ENCODE measurements around the gene GP2. TPM values are rescaled to one million over a fixed set of nuclear protein-coding genes. Genes with fewer than 3 reads are reported as not detected.

GP2 gene
- polyA plus RNA-seq (ENCODE audit: insufficient read length): not detected

DNA sequence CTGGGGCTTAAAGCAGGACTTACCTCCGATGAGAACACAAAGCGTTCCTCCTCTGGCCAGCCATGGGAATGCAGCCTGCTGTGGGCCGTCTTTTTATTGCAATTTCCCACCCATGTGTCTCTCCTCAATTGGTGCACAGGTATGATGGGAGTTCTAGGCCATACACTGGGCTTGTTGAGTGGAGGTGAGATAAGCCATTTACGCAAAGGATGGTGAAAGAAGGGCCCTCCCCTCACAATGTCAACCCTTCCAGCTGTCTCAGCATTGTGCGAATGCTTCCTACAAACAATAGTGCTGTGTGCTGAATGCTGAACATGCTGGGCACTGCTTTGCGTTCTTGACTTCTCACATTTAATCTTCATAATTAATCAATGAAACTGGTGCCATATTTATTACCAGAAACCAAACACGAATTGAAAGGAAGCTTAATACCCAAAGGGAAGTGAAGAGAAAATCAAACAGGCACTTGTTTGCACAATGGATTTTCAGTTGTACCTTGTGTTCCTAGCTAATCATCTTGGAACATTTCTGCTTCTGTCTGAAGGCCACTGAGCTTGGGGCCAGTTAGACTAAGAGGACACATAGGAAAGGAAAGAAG is at the start of gene GP2:
GP2 (minus strand) TSS at position 70 of the 598 bp plus-strand sequence. CDS start 1,082 bp downstream, outside the sequence.
- DNase-seq (ENCODE audit: low read depth): no peak

DNA sequence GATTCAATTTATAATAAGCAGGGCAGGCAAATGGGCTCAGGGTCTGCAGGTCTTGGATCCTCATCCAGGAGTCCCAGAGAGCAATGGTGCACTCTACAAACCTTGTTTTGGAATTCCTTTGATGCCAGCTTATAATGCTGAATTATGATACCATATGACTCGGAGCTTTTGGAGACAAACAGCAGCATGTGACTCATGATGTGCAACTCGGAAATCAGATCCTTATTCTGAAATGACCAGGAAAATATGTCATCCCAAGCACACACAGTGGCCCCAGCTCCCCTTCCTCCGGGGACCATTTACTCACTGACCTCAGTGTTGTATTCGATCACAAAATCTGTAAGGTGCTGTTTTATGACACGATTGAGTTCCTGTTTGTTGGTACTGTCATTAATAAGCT is 45.4 kb upstream of the GP2 start:
- no peak for DNase-seq (ENCODE audit: low read depth)

- no peak for DNase-seq (ENCODE audit: low read depth)
Measured at GRCh38 chr16:20369452-20370054, 42.2 kb upstream of the GP2 start.

DNA sequence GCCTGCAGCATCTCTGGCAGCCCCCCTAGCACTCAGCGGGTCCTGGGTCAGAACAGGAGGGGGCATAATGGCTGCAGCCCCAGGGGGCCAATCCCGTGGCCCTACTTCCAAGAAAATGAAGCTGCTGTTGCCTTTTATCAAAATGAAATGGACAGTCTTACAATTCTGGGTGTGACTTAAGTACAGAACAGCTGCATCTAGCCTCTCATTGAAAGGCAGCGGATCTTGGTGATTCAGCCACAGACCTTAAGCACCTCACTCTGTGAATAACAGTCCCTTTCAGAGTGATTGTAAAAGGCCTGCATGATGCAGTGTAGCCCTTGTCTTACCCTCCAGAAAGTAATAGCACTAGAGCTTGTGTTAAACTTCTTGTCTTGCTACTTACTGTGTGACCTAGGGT is 36.7 kb upstream of the GP2 start:
- DNase-seq (ENCODE audit: low read depth): no peak

GRCh38 chr16:20363191-20363590 is 35.9 kb upstream of the GP2 start:
- DNase-seq (ENCODE audit: low read depth): no peak

- no peak for DNase-seq (ENCODE audit: low read depth)
Measured at GRCh38 chr16:20359997-20360396, 32.7 kb upstream of the GP2 start.

DNA sequence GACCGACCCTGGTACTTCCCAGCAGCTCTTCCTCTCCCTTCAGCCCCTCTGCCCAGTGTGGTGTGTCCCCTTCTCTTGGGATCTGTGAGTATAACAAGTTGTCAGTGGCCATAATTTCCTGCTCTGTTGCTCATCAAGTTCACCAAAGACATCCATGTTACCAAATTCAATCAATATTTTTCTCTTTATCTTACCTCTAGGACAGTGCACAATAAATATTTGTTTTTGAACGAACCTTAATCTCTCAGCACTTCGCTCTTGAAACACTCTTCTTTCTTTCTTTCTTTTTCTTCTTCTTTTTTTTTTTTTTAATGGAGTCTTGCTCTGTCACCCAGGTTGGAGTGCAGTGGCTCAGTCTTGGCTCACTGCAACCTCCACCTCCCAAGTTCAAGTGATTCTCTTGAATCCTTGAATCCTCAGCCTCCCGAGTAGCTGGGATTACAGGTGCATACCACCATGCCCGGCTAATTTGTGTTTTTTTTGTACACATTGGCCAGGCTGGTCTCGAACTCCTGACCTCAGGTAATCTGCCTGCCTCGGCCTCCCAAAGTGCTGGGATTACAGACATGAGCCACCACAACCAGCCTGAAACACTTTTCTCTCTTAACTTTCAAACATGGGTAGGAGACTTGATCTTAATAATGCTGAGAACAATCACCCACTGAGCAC is 27.9 kb upstream of the GP2 start:
- no peak for DNase-seq (ENCODE audit: low read depth)

- no peak for DNase-seq (ENCODE audit: low read depth)
Measured at GRCh38 chr16:20353379-20353778, 26.1 kb upstream of the GP2 start.

GRCh38 chr16:20352615-20353014 is 25.3 kb upstream of the GP2 start, which contains the start of gene UMOD:
Gene UMOD, minus strand, starts transcription at chr16:20352715. Its CDS starts 1,978 bp downstream, at chr16:20350737.
- no peak for DNase-seq (ENCODE audit: low read depth)

DNA sequence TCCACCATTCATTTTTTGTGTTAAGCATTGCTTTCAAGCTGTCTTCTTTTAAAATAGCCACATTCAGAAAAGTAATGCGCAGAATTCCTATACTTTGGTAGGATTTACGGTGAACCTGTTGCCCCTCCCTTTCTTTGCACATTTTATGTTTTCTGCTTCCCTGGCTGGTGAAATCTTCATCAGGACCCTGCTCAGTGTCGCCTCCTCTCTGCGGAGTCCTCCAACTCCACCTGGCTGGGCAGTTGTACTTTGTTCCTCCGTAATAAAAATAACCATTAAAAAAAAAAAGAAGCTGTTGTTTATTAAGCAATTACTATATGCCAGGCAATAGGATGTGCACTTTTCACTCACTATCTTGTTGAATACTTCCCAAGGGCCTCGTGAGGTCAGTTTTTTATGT is 22.3 kb upstream of the GP2 start:
- DNase-seq (ENCODE audit: low read depth): no peak

DNA sequence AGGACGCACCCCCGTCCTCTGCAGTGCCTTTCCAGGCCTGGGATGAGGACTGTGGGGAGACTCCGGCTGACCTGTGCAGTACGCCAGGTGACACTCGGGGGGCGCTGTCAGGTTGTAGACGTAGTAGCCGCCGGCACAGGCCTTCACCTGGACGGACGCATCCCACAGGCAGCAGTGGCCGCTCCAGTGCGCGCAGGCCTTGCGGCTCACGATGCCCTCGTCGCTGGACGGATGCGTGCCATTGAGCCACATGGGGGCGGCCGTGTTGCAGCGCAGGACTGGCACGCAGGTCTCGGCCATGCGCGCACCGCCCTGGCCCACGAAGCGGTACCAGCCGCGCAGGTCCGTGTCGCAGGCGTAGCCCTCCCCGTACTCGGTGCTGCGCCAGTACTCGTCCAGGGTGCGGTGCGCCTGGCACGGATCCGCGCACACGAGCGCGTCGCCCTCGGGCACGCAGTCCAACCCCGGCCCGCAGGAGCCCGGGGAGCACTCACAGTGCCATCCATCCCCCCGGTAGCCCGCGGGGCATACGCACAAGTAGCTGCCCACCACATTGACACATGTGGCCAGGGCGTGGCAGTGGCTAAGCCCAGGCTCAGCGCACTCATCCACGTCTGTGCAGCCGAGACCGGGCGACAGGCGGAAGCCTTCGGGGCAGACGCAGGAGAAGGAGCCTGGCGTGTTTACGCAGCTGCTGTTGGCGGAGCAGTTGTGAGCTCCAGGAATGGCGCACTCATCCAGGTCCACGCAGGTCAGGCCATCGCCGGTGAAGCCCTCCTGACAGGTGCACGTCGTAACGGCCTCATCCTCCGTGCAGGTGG is 21.3 kb upstream of the GP2 start:
- DNase-seq (ENCODE audit: low read depth): no peak

GRCh38 chr16:20347666-20348364 is 20.5 kb upstream of the GP2 start:
- DNase-seq (ENCODE audit: low read depth): no peak

DNA sequence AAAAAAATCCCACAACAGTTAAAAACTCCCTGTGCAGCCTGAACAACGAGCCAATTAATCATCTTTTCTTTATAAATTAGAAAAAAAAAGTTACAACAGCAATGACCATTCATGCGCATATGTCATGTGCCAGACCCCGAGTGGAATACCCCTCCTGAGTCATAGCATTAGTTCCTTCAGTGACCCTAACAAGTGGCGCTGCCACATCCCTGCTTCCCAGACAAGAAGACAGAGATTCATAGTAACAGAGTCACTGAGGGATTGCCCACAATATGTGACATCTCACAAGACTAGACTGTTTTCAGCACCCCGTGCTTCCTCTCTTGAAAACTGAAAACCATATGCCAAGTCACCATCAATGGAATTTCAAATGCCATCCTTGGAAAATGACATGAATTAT is 17.3 kb upstream of the GP2 start:
- no peak for DNase-seq (ENCODE audit: low read depth)

GRCh38 chr16:20339744-20340143 is 12.4 kb upstream of the GP2 start:
- no peak for DNase-seq (ENCODE audit: low read depth)

DNA sequence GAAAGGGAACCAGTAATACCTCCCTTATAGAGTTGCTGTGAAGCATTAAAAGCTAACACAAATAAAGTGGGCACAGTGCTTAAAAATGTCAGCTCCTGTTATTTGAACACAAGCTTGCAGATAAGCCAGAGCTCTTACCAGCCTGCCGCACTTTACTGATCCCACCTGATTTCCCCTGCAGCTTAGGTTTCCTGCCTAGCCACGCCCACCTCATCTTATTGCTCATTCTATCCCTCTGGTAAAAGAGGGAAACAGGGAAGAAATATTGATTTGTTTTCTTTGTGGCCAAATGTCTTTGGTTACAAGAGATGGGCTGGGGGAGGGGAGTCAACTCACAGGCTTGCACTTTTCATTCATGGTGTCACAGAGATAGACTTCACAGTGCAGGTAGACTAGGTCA is 9.6 kb upstream of the GP2 start:
- DNase-seq (ENCODE audit: low read depth): no peak

- DNase-seq (ENCODE audit: low read depth): no peak
Measured at GRCh38 chr16:20334396-20334795, 7.1 kb upstream of the GP2 start.

- DNase-seq (ENCODE audit: low read depth): no peak
Measured at GRCh38 chr16:20333120-20333519, 5.8 kb upstream of the GP2 start.

GRCh38 chr16:20332411-20332810 is 5.1 kb upstream of the GP2 start:
- no peak for DNase-seq (ENCODE audit: low read depth)

GRCh38 chr16:20331635-20332034 is 4.3 kb upstream of the GP2 start:
- DNase-seq (ENCODE audit: low read depth): no peak

DNA sequence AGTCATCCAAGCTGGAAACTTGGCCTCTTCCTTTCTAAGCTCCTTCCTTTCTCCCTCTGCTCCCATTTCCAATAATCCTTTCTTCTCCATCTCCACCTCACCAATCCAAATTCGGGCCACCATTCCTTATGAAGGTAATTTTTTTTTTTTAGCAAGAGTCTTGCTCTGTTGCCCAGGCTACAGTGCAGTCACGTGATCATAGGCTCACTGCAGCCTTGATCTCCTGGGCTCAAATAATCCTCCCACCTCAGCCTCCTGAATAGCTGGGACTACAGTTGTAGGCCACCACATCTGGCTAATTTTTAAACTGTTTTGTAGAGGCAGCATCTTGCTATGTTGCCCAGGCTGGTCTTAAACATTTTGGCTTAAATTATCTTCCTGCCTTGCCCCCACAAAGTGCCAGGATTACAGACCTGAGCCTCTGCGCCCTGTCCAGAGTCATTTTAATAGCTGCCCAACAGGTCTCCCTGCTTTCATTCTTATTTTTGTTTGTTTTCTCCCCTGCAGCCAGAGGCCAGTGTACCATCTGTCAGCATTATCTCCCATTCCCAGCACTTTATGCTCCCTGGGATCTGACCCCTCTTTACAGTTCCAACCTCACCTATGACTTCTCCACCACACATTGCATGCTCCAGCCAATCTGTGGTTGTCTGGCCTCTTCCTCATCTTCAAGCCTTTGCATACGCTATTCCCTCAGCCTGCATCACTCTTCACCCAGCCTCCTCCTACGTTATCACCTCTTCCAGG is 2.3 kb upstream of the GP2 start:
- no peak for DNase-seq (ENCODE audit: low read depth)

DNA sequence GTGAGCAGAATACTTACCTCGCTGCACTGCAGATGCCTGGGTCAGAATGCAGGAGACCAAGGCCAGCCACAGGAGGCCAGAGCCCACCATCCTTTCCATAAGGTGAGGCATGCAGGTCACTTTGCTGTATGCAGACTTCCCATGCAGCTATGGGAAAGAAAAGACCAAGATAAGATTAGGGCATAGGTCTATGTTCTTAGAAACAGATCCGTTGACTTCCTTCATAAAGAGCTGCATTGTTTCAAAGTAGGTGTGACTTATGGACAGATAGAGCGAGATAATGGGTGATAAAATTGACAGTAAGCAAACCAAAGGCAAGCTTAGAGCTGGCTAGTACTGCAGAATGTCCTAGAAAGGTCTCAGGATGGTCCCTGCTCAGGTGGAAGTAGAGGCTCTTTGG is 992 bp downstream of the GP2 start:
- DNase-seq (ENCODE audit: low read depth): no peak

Data from forelimb muscle (tissue), 1 donor.